OCI-LY1 (cell line): ENCODE data around the gene DBNL.

ENCODE experiments used
- H2AFZ ChIP-seq: fragments of 200-600 bp; sonication (generic), shearing (Covaris generic); 2 replicates; pipeline ENCODE4 v1.6.0; 2014; ENCODE audit warnings: antibody characterized with exemption, mild to moderate bottlenecking, low read length
- H3F3A ChIP-seq: fragments of 200-600 bp; sonication (generic), shearing (Covaris generic); 2 replicates; pipeline ENCODE4 v1.6.0; 2014; ENCODE audit warnings: mild to moderate bottlenecking, antibody characterized with exemption, low read length, moderate library complexity; ENCODE audit not compliant: insufficient read depth
- H3K27ac ChIP-seq: fragments of 200-600 bp; sonication (generic); 2 replicates; pipeline ENCODE4 v1.5.1; 2014; ENCODE audit warnings: low read length, mixed run types, mild to moderate bottlenecking, low read depth; ENCODE audit not compliant: poor library complexity, severe bottlenecking
- H3K27me3 ChIP-seq: fragments of 200-600 bp; sonication (generic); 2 replicates; pipeline ENCODE4 v1.6.0; 2014; ENCODE audit warnings: antibody characterized with exemption, mild to moderate bottlenecking, low read length, moderate library complexity; ENCODE audit not compliant: insufficient read depth
- H3K36me3 ChIP-seq: fragments of 200-600 bp; sonication (generic); 2 replicates; pipeline ENCODE4 v1.6.1; 2014; ENCODE audit warnings: mild to moderate bottlenecking, antibody characterized with exemption, low read length, moderate library complexity, mixed read lengths; ENCODE audit not compliant: insufficient read depth
- H3K4me1 ChIP-seq: fragments of 200-600 bp; sonication (generic); 2 replicates; pipeline ENCODE4 v1.5.1; 2014; ENCODE audit warnings: mild to moderate bottlenecking, low read length, moderate library complexity; ENCODE audit not compliant: insufficient read depth, severe bottlenecking
- H3K4me2 ChIP-seq: fragments of 200-600 bp; sonication (generic), shearing (Covaris generic); 2 replicates; pipeline ENCODE4 v1.6.1; 2014; ENCODE audit warnings: low read length
- H3K4me3 ChIP-seq: fragments of 200-600 bp; sonication (generic); 2 replicates; pipeline ENCODE4 v1.5.1; 2014; ENCODE audit warnings: low read length, low read depth, mild to moderate bottlenecking, mixed read lengths; ENCODE audit not compliant: poor library complexity, severe bottlenecking
- H3K79me2 ChIP-seq: fragments of 200-600 bp; shearing (Covaris generic); 2 replicates; pipeline ENCODE4 v1.6.1; 2016; ENCODE audit warnings: mixed run types, low read length, mixed read lengths; ENCODE audit not compliant: insufficient read depth
- H3K9ac ChIP-seq: fragments of 200-600 bp; sonication (generic), shearing (Covaris generic); 2 replicates; pipeline ENCODE4 v1.6.1; 2014; ENCODE audit warnings: mild to moderate bottlenecking, low read length, mixed read lengths
- H3K9me2 ChIP-seq: fragments of 200-600 bp; sonication (generic), shearing (Covaris generic); 2 replicates; pipeline ENCODE4 v1.6.1; 2014; ENCODE audit warnings: low read depth, mild to moderate bottlenecking, low read length, mixed read lengths
- H3K9me3 ChIP-seq: fragments of 200-600 bp; shearing (Covaris generic); 2 replicates; pipeline ENCODE4 v1.6.1; 2014; ENCODE audit warnings: low read length, mixed read lengths
- H4K20me1 ChIP-seq: fragments of 200-600 bp; sonication (generic), shearing (Covaris generic); 2 replicates; pipeline ENCODE4 v1.6.0; 2016; ENCODE audit warnings: mild to moderate bottlenecking, low read length; ENCODE audit not compliant: insufficient read depth
- CTCF ChIP-seq: fragments of 200-600 bp; sonication (generic), shearing (Covaris generic); IDR thresholded peaks from 2 replicates; pipeline ENCODE4 v1.5.1; 2017; ENCODE audit warnings: mild to moderate bottlenecking, antibody characterized with exemption, low read length, moderate library complexity, mixed read lengths
- EZH2 ChIP-seq: fragments of 200-600 bp; sonication (generic), shearing (Covaris generic); IDR thresholded peaks from 2 replicates; pipeline ENCODE4 v1.8.0; 2017; ENCODE audit warnings: borderline replicate concordance, mixed run types, mild to moderate bottlenecking, antibody characterized with exemption, low read length, moderate library complexity, mixed read lengths

The DBNL gene

GRCh38 chr7:44065431-44066110 is 21.1 kb downstream of the DBNL start, which contains the start of gene PGAM2:
Gene PGAM2, minus strand, starts transcription at chr7:44065567. Its CDS starts 38 bp downstream, at chr7:44065529.
- TF ChIP-seq EZH2 (no peak), CTCF (no peak)
- no peaks in the 10 kb centered on the region for H3K9me2 ChIP-seq
- H3K79me2 ChIP-seq = no peaks in the 10 kb centered on the region
- no peak within 1 kb of the TSS for H3K9ac ChIP-seq
- H3K9me3 ChIP-seq = no peaks in the 10 kb centered on the region
- no peak within 1 kb of the TSS for H2AFZ ChIP-seq
- H3K4me2 ChIP-seq = no peak within 1 kb of the TSS
- H3F3A ChIP-seq = peaks cover 7% of the 10 kb centered on the region; the same call in 1 of the 2 replicates
- no peaks in the 10 kb centered on the region for H4K20me1 ChIP-seq
- H3K27ac ChIP-seq = no peak within 1 kb of the TSS
- H3K4me1 ChIP-seq = no peaks in the 10 kb centered on the region
- no peak within 1 kb of the TSS for H3K4me3 ChIP-seq
- peaks cover 24% of the 10 kb centered on the region for H3K36me3 ChIP-seq
- H3K27me3 ChIP-seq = no peaks in the 10 kb centered on the region; the same call in 1 of the 2 replicates

GRCh38 chr7:44066111-44066460 is 21.6 kb downstream of the DBNL start:
- H3K4me1 ChIP-seq = no peaks in the 10 kb centered on the region
- TF ChIP-seq EZH2 (no peak), CTCF (no peak)
- H3F3A ChIP-seq = peaks cover 7% of the 10 kb centered on the region; the same call in 1 of the 2 replicates
- no peaks in the 10 kb centered on the region for H4K20me1 ChIP-seq
- H3K79me2 ChIP-seq = no peaks in the 10 kb centered on the region
- peaks cover 21% of the 10 kb centered on the region for H3K36me3 ChIP-seq
- H3K9me2 ChIP-seq = no peaks in the 10 kb centered on the region
- H2AFZ ChIP-seq = no peak overlapping the region
- no peaks in the 10 kb centered on the region for H3K9me3 ChIP-seq
- no peak overlapping the region for H3K9ac ChIP-seq
- H3K4me2 ChIP-seq = no peak overlapping the region
- no peak overlapping the region for H3K4me3 ChIP-seq
- no peak overlapping the region for H3K27ac ChIP-seq
- no peaks in the 10 kb centered on the region; the same call in 1 of the 2 replicates for H3K27me3 ChIP-seq

GRCh38 chr7:44066494-44067063 is 22.1 kb downstream of the DBNL start:
- Histone ChIP-seq H3K36me3 (peaks cover 21% of the 10 kb centered on the region), H4K20me1 (no peaks in the 10 kb centered on the region), H3K27ac (no peak overlapping the region), H3K4me3 (no peak overlapping the region), H3K4me1 (no peaks in the 10 kb centered on the region), H3K9me3 (no peaks in the 10 kb centered on the region), H3K9me2 (no peaks in the 10 kb centered on the region), H2AFZ (no peak overlapping the region), H3K4me2 (no peak overlapping the region), H3K9ac (no peak overlapping the region), H3F3A (peaks cover 7% of the 10 kb centered on the region; the same call in 1 of the 2 replicates), H3K79me2 (no peaks in the 10 kb centered on the region), H3K27me3 (no peaks in the 10 kb centered on the region; the same call in 1 of the 2 replicates)
- no peak for TF ChIP-seq CTCF
- TF ChIP-seq EZH2 = no peak
